ENCODE results near the gene SERPINA4. TPM values are rescaled to one million over a fixed set of nuclear protein-coding genes. Genes with fewer than 3 reads are reported as not detected.

Gene SERPINA4
- total RNA-seq, 1 experiment from 2014 or later: not detected

- H3K23ac ChIP-seq (ENCODE audit: insufficient read length, low read depth, low read length): no peak overlapping the region
- peaks cover 46% of the 10 kb centered on the region for H3K27me3 Mint-ChIP-seq (ENCODE audit: low read depth)
- no peak overlapping the region for H2BK20ac ChIP-seq (ENCODE audit: low read depth, low read length, poor library complexity, severe bottlenecking)
- no peak overlapping the region for H3K18ac ChIP-seq (ENCODE audit: insufficient read length, low read depth, low read length)
- no peaks in the 10 kb centered on the region for H3K27me3 ChIP-seq (ENCODE audit: insufficient read depth, low read length)
- H3K4me1 Mint-ChIP-seq: peaks cover 26 to 27% of the 10 kb centered on the region in 2 experiments
- H2AFZ ChIP-seq (ENCODE audit: low read length): no peak overlapping the region
- H3K9ac ChIP-seq (ENCODE audit: extremely low read depth, insufficient read length, low read length): no peak overlapping the region
- no peak overlapping the region for H3K14ac ChIP-seq (ENCODE audit: insufficient read depth, low read length)
- no CpG with 5 or more reads among the region's 3 CpGs for WGBS (ENCODE audit: extremely low coverage, insufficient read length, low lambda C conversion rate)
- no peak overlapping the region for H3K27ac ChIP-seq (ENCODE audit: insufficient read length, low read depth, low read length)
- H2BK5ac ChIP-seq (ENCODE audit: insufficient read length, low read length): no peak overlapping the region
- H3K36me3 Mint-ChIP-seq (ENCODE audit: insufficient read depth in 1 of 3, low read depth in 3 of 3): peaks cover 0 to 13% (median 3%) of the 10 kb centered on the region in 3 experiments; a peak in 4 of 7 replicates
- H4K20me1 ChIP-seq (ENCODE audit: control insufficient read depth, insufficient read depth, insufficient read length): no peaks in the 10 kb centered on the region
- H2AK5ac ChIP-seq (ENCODE audit: insufficient read length, low read length): no peak overlapping the region
- H3K9me3 Mint-ChIP-seq: peaks cover 7 to 14% of the 10 kb centered on the region in 2 experiments
- H4K5ac ChIP-seq (ENCODE audit: insufficient read length, low read depth, low read length): no peak overlapping the region
- no peak overlapping the region for H4K8ac ChIP-seq (replicated peaks; ENCODE audit: insufficient read length, low read depth, low read length)
- no peak for TF ChIP-seq CTCF (conservative IDR thresholded peaks at IDR 0.05)
- no peak overlapping the region for H3K4me2 ChIP-seq (ENCODE audit: insufficient read depth, insufficient read length, low read length)
- H3K27ac Mint-ChIP-seq: no peak overlapping the region
- no peak overlapping the region for H2BK12ac ChIP-seq (ENCODE audit: insufficient read length, low read depth, low read length)
- H3T11ph ChIP-seq (ENCODE audit: low read length): no peak overlapping the region
- H4K91ac ChIP-seq (ENCODE audit: insufficient read length, low read depth, low read length): no peak overlapping the region
- H3K4me3 Mint-ChIP-seq: no peak overlapping the region
- no peak overlapping the region for H3K4ac ChIP-seq (ENCODE audit: low read depth, low read length)
- H3K79me2 ChIP-seq (ENCODE audit: insufficient read depth, low read length): no peaks in the 10 kb centered on the region
- H3K4me1 ChIP-seq (ENCODE audit: insufficient read depth, low read length): no peaks in the 10 kb centered on the region
- H3K23me2 ChIP-seq (ENCODE audit: insufficient read length, low read depth, low read length, poor library complexity, severe bottlenecking): no peaks in the 10 kb centered on the region
- no peak overlapping the region for H2BK120ac ChIP-seq (ENCODE audit: low read depth, low read length, poor library complexity, severe bottlenecking)
- no peak overlapping the region for H2BK15ac ChIP-seq (ENCODE audit: low read depth, low read length)
- no peak overlapping the region for H3K56ac ChIP-seq (ENCODE audit: insufficient read length, low read depth, low read length)
- H3K9me3 ChIP-seq (ENCODE audit: control insufficient read depth, low read depth, low read length): no peaks in the 10 kb centered on the region
- DNase-seq: no peak
- no peaks in the 10 kb centered on the region for H3K79me1 ChIP-seq (ENCODE audit: insufficient read depth, low read depth, low read length, poor library complexity, severe bottlenecking)
Measured at GRCh38 chr14:94582851-94583250, 21.6 kb downstream of the SERPINA4 start.

Data from H9 (cell line).